Stimulated activated CD8-positive, alpha-beta memory T cell treated with anti-CD3 and anti-CD28 coated beads, Interleukin-7, amount 100 ng/mL, for 1 hour (primary cell): Measurements from ENCODE around the gene LDLRAD3.

ENCODE experiments used
- DNase-seq, 2 donors: peaks; one replicate each; pipeline ENCODE4 v3.0.0-alpha.2; 2020; ENCODE audit warnings: low read depth in 2 of 2

The LDLRAD3 gene

GRCh38 chr11:35927682-35928081 lies 16.2 kb upstream of the LDLRAD3 start:
- no peak for DNase-seq

GRCh38 chr11:35928688-35929395 lies 15.0 kb upstream of the LDLRAD3 start:
- no peak for DNase-seq

- no peak for DNase-seq
These were observed 13.4 kb upstream of the LDLRAD3 start for GRCh38 chr11:35930466-35930865.

GRCh38 chr11:35932121-35932520 lies 11.7 kb upstream of the LDLRAD3 start:
- DNase-seq, result no peak

- DNase-seq, result no peak
These were observed 11.1 kb upstream of the LDLRAD3 start for GRCh38 chr11:35932681-35933319.

GRCh38 chr11:35933320-35933871 lies 10.5 kb upstream of the LDLRAD3 start:
- no peak for DNase-seq

- no peak for DNase-seq
These were observed 9.6 kb upstream of the LDLRAD3 start for GRCh38 chr11:35934271-35934670.

GRCh38 chr11:35934981-35935380 lies 8.9 kb upstream of the LDLRAD3 start:
- no peak for DNase-seq

GRCh38 chr11:35935390-35935789 lies 8.5 kb upstream of the LDLRAD3 start:
- DNase-seq, result no peak

- no peak for DNase-seq
These were observed 6.8 kb upstream of the LDLRAD3 start for GRCh38 chr11:35937111-35937510.

GRCh38 chr11:35937700-35938099 lies 6.2 kb upstream of the LDLRAD3 start:
- DNase-seq, result no peak

GRCh38 chr11:35938231-35938630 lies 5.6 kb upstream of the LDLRAD3 start:
- DNase-seq, result no peak

- DNase-seq, result no peak
These were observed 553 bp upstream of the LDLRAD3 start for GRCh38 chr11:35943309-35943708.

GRCh38 chr11:35944503-35945136 lies 758 bp downstream of the LDLRAD3 start:
- no peak for DNase-seq

GRCh38 chr11:35945137-35945518 lies 1.3 kb downstream of the LDLRAD3 start:
- DNase-seq, result no peak

- no peak for DNase-seq
These were observed 2.9 kb downstream of the LDLRAD3 start for GRCh38 chr11:35946766-35947165.

GRCh38 chr11:35947437-35947836 lies 3.6 kb downstream of the LDLRAD3 start:
- no peak for DNase-seq

- DNase-seq, result no peak
These were observed 5.4 kb downstream of the LDLRAD3 start for GRCh38 chr11:35949242-35949641.

- no peak for DNase-seq
These were observed 6.2 kb downstream of the LDLRAD3 start for GRCh38 chr11:35950082-35950481.

GRCh38 chr11:35951680-35952079 lies 7.8 kb downstream of the LDLRAD3 start:
- no peak for DNase-seq

GRCh38 chr11:35953081-35953760 lies 9.4 kb downstream of the LDLRAD3 start:
- no peak for DNase-seq

GRCh38 chr11:35954205-35954604 lies 10.3 kb downstream of the LDLRAD3 start:
- DNase-seq, result no peak
